ENCODE data around the gene ITPR3.

DNA sequence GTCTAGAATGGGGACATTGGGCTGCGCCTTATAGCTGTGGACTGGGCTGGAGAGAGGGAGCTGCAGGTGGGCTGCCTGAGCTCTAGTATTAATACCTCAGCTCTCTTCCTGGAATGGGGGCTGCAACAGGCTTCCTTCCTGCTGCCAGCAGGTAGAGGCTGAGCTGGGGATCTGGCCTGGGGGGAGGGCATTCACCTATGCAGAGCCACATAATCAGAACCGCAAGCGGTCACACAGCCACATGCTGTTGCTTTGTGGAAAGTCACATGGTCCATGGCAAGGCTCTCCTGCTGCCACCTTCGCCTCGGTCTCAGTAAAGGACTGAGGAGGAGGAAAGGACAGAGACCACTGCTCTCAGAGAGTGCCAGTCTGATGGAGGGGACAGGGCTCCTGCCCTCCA is 35.7 kb downstream of the ITPR3 start:
- TF ChIP-seq CTCF (IDR thresholded peaks at IDR 0.05 in 2 of 3, conservative IDR thresholded peaks at IDR 0.05 in 1 of 3; ENCODE audit: borderline replicate concordance in 1 of 3, insufficient read depth in 1 of 3, low read depth in 2 of 3, low read length in 2 of 3), result no peak
- TF ChIP-seq EZH2 (IDR thresholded peaks at IDR 0.05), result no peak
- no peak for TF ChIP-seq POLR2AphosphoS5 (IDR thresholded peaks at IDR 0.05; ENCODE audit: low read depth, low read length)
- no peak for TF ChIP-seq POLR2A (IDR thresholded peaks at IDR 0.05; ENCODE audit: borderline replicate concordance, extremely low read depth, insufficient read depth, insufficient read length)
- TF ChIP-seq ZNF274 (IDR thresholded peaks at IDR 0.05; ENCODE audit: low read depth, low read length), result no peak
